DMS114 treated with DMSO at 0.1 percent for 48 hours (cell line): ENCODE results near the gene NCAM1.
A peak's percentile ranks its signal among the peaks of the same experiment; 100 is the strongest.

Source experiments
- DNase-seq: peaks from one replicate; lab custom pipeline; 2025; ENCODE audit not compliant: unreplicated experiment; lab: John Stamatoyannopoulos, UW

Gene NCAM1

DNA sequence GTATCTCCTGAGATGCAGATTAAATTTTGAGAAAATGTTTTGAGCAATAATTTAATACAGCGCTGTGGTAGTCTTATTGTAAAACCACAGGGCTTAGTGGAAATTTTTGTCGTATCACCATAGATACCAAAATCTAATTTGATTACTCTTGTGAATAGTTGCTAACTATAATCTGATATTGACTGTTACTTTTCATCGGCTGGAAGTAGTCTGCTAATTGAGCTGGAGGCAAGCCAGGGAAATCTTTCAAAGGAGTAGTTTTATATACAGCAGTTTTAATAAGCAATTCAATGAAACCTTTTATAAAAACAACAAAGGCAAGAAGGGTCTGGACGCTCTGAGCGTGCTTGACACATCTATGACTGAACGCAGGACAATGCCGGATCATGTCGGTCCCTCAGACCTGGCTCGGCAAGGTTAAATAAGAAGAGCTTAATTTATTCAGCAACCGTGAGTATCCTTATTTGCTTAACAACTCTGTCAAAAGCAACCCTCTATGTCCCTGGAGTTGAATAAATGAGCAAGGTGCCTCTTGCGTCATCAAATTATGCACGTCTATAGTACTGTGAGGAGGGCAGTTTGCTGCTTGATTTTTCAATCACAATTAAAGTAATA lies 121.2 kb downstream of the NCAM1 start:
- DNase-seq, result no peak

DNA sequence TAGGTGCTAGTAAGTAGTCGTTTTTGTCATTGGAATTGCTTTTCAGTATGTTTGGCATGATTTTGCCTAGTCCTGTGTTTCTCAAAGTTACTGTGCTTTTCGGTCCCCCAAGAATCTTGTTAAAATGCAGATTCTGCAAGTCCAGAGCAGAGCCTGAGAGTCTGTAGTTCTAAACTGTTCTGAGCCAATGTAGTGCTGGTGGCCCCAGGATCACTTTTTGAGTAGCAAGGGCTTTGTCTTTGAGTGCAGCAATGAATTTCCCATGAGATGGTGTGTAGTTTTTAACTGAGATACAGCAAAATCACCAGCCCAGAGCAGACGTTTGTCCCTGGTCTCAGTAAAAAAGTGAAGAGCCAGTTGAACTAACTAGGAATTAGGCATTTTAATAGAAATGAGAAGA lies 122.4 kb downstream of the NCAM1 start:
- DNase-seq, result no peak

DNA sequence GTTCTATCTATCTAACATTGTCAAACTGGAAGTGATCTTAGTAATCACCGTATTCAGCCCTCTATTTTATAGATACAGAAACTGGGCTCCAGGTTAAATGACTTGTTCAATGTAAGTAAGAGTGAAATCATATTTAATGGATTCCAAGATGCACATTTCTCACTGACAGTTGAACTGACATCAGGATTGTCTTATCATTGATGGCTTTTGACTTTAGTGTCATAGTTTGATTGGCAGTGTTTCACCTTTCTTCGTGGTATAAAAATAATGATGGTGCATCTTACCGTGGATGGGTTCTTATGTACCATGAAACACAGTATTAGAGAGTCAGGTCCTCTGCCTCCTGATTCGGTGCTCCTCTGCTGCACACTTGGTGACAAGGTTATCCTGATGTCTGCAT lies 123.1 kb downstream of the NCAM1 start:
- no peak for DNase-seq

- DNase-seq, result no peak
Observed at GRCh38 chr11:113085446-113085845, 124.2 kb downstream of the NCAM1 start.

GRCh38 chr11:113087706-113088105 lies 126.5 kb downstream of the NCAM1 start:
- no peak for DNase-seq

DNA sequence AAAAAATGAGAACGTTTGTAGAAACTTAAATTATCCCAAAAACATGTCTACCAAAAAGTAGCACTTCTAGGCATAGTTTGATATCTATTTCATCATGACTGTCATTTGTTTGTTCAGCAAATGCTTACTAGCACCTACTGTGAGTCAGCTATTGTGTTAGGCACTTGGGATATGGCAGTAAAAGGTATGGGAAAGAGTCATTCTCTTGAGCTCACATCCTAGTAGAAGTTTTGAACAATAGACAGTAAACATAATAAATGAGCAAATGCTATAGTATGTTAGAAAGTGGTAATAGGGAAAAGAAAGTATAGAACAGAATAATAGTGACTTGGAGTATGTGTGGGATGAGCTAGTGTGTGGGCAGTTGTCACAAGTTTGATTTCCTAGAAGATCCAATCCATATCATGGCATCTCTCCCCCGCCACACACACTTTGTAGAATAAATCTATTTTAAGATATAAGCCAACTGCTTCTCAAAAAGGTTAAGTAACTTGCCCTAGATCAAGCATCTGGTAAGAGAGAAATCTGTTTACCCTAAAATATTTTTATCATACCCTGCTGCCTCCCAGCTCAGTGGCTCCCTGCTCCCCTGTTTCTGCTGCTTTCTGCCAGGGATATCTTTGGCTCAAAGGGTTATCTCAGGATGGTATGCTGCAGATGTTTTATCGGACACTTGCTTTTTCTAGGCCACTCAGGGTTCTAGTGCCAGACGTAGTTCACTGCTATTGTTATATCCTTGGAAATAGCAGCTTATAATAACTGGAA lies 129.7 kb downstream of the NCAM1 start:
- no peak for DNase-seq

GRCh38 chr11:113091481-113091780 lies 130.2 kb downstream of the NCAM1 start:
- DNase-seq, result no peak

- no peak for DNase-seq
Observed at GRCh38 chr11:113096648-113097047, 135.4 kb downstream of the NCAM1 start.

GRCh38 chr11:113103932-113104690 lies 142.9 kb downstream of the NCAM1 start:
- no peak for DNase-seq

GRCh38 chr11:113104691-113105251 lies 143.6 kb downstream of the NCAM1 start:
- no peak for DNase-seq

- no peak for DNase-seq
Observed at GRCh38 chr11:113105592-113105991, 144.4 kb downstream of the NCAM1 start.

DNA sequence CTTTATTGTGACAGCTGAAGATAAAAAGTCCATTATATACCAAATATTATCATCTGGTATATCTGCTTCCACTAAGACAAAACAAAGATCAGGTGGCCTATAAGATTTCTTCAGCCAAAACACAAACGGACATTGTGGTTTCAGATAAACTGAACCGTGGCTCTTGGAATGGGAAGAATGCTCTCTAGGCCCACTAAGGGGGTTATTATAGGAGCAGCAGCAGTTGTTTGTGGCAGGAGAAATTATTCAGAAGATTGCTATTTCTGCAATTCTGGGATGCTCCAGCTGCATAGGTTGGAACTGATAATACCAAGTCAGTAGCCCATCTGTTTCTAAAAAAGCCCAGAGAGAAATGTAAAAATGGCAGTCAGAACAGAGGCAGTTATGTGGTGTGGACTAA lies 145.3 kb downstream of the NCAM1 start:
- DNase-seq, result no peak

DNA sequence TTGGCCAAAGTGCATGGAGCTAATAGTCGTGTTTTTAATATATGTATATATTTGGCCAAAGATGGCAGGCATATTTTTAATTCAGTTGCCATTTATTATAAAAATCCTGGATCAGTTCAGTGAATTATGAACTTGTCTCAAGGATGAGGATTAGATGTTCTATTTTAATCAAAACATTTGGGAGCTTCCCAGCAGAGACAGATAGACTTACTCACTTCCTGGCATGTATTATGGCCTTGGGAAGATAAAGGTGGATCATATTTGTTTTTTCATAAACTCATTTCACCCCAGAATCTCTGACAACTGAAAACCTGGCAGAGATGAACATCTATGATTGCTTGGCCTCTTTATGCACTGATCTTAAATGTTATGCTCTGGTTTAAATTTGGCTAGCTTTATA lies 148.8 kb downstream of the NCAM1 start:
- no peak for DNase-seq

GRCh38 chr11:113111156-113111555 lies 149.9 kb downstream of the NCAM1 start:
- DNase-seq, result no peak

GRCh38 chr11:113112307-113112706 lies 151.1 kb downstream of the NCAM1 start:
- no peak for DNase-seq

DNA sequence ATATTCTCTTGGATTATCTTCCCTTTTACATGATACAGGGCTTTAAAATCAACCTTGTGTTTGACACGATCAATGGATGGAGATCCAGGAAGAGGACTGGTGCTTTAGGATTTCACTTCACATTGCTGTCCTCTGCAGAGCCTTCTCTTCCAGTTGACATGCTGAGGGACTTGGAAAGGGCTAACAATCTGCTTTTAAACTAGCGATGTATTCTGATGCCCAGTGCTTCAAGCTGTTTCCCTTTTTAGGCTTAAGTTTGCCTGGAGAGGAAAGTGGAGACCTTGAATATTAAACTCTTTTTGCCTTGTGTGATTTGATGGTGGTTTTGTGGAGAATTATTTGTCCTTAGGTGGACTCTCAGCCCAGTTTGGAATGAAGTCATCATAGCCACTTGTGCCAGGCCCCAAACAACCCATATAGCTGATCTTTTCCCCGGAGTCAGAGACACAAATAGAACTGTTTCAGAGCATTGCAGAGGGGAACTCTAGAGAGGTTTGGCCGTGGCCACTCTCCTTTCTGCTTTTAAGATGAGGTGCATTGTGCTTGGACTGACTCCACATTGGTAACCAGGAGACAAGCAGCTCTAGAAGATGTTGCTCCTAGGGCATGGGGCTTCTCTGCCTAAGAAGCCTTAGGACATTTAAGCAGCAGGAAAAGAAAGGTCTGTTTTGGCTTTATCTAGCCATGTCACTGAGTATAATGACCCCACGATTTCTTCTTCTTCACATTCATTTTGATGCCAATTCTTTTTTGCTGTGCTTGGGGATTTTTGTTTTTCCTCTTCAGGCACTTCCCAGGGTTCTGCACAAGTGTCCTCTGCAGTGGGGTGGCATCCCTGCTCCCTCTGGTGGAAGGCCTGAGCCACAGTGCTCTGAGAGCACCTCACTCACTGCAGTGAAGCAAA lies 152.8 kb downstream of the NCAM1 start:
- peak; percentile 22 for DNase-seq

DNA sequence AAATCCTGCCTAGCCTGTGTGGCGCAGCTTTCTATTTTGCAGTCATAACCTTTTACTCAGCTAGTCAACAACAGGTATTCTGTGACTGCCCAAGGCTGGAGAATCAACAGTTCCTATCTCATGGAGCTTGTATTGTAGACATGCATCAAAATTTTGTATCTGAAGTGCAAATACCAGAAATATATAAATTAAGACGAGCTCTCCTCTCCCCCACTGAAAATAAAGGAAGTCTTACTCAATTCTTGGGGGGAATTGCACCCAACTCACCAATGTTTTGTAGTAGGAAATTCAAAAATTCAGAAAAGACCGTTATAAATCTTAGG lies 153.4 kb downstream of the NCAM1 start:
- no peak for DNase-seq

DNA sequence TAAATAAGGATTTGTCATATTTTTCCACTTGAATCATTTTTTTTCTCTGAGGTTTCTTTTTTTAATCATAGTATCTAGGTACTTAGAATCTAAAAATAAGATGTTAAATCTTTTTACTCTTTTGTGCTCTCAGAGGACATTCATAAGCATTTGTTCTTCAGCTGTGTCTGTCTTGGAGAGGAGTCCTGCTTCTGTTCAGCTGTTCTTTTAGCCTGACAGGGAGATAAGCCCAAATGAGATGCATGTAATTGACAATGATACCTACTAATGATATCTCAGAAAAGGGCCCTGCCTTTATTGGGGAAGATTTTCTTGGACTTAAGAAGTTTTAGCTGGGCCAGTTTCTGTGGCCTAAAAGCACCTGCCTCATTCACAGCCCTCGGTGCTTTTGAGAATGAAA lies 156.9 kb downstream of the NCAM1 start:
- DNase-seq, result no peak

GRCh38 chr11:113119074-113119473 lies 157.9 kb downstream of the NCAM1 start:
- DNase-seq, result no peak

DNA sequence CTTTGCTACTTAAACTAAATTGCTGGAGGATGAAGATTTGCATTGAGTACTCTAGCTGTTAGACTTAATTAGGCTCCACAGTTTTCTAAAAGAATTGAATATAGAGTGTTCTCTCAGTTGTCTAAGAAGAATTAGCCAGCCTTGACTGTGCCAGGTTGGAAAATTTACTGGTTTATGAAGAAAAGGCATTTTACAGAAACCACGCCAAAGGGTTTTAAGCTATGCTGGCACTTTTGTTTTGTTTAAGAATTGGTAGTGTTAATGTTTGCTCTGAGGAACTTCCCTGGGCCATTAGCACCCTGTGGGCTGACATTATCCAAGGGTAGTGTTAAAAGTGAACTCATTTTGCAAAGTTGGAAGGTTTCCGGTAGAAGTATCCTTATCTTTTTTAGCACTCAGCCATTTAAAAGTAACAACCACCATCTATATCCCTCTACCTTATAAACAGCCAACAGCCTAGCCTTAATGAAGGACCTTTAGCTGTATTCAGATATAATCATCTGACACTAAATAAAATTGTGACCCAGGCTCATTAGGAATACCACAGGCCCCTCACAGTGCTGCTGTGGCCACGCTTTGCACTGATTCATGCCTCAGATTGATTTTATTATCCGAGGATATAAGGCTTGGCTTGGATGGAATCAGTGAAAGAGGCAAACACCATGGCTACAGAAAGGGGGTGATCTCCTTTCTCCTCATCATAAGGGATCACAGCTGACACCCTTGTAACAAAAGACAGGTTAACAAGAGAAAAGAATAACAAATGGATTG lies 158.9 kb downstream of the NCAM1 start:
- no peak for DNase-seq
